Fibroblast of the aortic adventitia (primary cell): ENCODE data around the gene PSEN1. TPM values are rescaled to one million over a fixed set of nuclear protein-coding genes. Genes with fewer than 3 reads are reported as not detected.

Source experiments
- DNase-seq: peaks from one replicate; pipeline ENCODE4 v3.0.0-alpha.2; 2010; ENCODE audit warnings: low read depth
- H3K4me3 ChIP-seq: 2 replicates; pipeline ENCODE4 v1.5.1; 2011; ENCODE audit warnings: low read depth, mild to moderate bottlenecking, control low read depth, low read length, moderate library complexity
- total RNA-seq: library from RNA; depleted of rRNA; stranded (reverse); fragments of >200 nt; gene quantifications from 2 replicates; pipeline ENCODE4 v1.2.3, GENCODE V29; 2012; ENCODE audit warnings: low replicate concordance
- TF ChIP-seq, protein P1 (sequence below): IDR thresholded peaks from 2 replicates; pipeline ENCODE4 v1.5.1; 2011; ENCODE audit warnings: mild to moderate bottlenecking, low read length, control low read depth, inconsistent platforms; ENCODE audit not compliant: insufficient read depth

PSEN1 gene
- total RNA-seq, 1 donor = 55.0 TPM

GRCh38 chr14:73232984-73233383 is 96.7 kb downstream of the PSEN1 start:
- no peak for DNase-seq
- no peak overlapping the region for H3K4me3 ChIP-seq
- TF ChIP-seq, protein P1, sequence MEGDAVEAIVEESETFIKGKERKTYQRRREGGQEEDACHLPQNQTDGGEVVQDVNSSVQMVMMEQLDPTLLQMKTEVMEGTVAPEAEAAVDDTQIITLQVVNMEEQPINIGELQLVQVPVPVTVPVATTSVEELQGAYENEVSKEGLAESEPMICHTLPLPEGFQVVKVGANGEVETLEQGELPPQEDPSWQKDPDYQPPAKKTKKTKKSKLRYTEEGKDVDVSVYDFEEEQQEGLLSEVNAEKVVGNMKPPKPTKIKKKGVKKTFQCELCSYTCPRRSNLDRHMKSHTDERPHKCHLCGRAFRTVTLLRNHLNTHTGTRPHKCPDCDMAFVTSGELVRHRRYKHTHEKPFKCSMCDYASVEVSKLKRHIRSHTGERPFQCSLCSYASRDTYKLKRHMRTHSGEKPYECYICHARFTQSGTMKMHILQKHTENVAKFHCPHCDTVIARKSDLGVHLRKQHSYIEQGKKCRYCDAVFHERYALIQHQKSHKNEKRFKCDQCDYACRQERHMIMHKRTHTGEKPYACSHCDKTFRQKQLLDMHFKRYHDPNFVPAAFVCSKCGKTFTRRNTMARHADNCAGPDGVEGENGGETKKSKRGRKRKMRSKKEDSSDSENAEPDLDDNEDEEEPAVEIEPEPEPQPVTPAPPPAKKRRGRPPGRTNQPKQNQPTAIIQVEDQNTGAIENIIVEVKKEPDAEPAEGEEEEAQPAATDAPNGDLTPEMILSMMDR = no peak

GRCh38 chr14:73233564-73233963 is 97.3 kb downstream of the PSEN1 start:
- TF ChIP-seq, protein P1 = no peak
- no peak for DNase-seq
- no peak overlapping the region for H3K4me3 ChIP-seq

DNA sequence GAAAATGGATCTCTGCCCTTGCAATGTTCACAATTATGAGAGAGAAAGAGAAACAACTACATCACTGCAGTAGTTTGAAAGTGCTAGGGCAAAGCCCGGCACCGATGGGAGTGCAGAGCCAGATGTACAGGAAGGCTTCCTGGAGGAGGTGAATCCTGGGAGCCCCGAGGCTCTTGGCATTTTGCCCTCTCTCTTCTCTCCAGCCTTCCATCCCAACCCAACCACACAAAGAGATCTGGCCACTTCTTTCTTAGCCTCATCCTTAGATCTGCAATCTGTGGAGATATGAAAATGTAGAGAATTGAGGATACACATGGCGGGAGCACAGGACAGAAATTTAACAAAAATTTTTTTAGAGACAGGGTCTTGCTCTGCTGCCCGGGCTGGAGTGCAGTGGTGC is 97.7 kb downstream of the PSEN1 start:
- no peak overlapping the region for H3K4me3 ChIP-seq
- TF ChIP-seq, protein P1 = no peak
- DNase-seq = no peak

DNA sequence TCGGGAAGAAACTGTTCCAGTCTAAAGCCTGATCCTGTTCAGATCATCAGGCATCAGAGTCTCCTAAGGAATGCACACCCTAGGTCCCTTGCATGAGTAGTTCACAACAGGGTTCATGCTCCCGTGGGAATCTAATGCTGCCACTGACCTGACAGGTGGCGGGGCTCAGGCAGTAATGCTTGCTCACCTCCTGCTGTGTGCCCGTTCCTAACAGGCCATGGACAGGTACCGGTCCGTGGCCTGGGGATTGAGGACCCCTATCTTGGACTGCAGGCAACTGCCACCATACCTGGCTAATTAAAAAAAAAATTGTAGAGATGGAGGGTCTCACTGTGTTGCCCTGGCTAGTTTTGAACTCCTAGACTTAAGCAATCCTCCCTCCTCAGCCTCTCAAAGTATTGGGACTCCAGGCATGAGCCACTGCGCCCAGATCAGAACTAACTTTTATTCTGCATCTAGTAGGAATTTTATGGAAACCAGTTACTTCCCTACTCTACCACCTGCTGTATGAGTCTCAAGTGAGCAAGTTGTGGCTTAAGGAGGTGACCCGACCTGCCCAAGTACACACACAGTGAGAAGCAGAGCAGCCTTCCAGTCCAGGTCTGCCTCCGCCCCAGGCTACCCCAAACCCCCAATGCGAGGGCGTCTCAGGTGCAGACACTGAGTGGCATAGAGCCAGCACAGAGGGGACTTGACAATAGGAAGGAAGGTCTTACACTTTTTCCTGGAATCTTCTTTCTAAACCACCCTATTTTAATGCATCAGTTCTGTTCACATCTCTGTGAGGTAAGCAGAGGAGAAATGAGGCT is 98.5 kb downstream of the PSEN1 start:
- H3K4me3 ChIP-seq = no peak overlapping the region
- no peak for DNase-seq
- TF ChIP-seq, protein P1 = no peak

DNA sequence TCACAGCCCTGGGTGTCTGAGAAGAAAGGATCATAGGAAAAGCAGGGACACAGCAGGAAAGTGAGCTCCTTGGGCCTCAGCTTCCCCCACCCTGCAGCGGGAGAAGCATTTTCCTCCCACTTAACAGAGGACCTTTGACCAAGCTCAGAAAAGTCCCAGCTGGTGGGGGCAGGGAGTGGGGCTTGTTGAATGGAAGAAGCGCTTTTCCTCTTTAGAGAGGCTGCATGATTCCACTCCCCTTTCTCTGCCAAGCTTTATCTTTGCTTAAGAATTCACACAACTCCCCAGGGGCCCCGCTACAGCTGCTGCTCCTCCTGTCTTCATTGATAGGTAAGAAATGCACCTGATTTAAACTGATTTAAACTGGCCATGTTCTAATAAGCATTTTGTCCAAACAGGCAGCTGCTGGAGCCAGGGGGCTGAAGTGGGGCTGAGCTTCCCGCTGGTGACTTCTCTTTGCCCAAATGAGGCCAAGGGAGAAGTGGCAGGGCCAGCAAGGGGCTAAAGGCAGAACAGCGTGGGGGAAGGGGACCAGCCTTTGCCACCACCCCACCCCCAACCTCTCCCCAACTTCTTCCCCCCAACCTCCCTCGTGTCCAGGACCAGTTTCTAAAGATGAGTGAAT is 99.3 kb downstream of the PSEN1 start:
- TF ChIP-seq, protein P1 = no peak
- no peak overlapping the region for H3K4me3 ChIP-seq
- DNase-seq = peak; percentile 54

DNA sequence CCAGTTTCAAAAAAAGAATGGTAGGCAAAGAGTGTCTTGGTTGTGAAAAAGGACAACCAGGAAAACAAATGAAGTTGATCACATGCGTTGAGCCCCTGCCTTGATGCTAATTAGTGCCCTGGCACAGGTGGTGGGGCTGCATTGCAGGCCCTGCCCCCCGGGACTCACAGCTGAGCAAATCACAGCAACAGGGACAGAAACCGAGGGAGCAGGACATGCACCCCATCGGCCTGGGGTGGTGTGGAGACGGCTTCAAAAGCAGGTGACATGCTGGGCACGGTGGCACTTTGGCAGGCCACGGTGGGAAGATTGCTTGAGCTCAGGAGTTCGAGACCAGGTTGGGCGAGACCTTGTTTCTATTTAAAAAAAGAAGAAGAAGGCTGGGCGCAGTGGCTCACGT is 99.8 kb downstream of the PSEN1 start:
- TF ChIP-seq, protein P1 = no peak
- no peak overlapping the region for H3K4me3 ChIP-seq
- DNase-seq = no peak
